Activated CD4-positive, alpha-beta T cell treated with anti-CD3 and anti-CD28 coated beads, Interleukin-2, amount 50 U/mL, for 1 hour (primary cell): Measurements from ENCODE around the gene STK24.

Source experiments
- DNase-seq: peaks from one replicate; pipeline ENCODE4 v3.0.0-alpha.2; 2020

Gene STK24

GRCh38 chr13:98528663-98529064 lies 48.2 kb downstream of the STK24 start:
- DNase-seq: no peak

GRCh38 chr13:98527526-98527925 lies 49.4 kb downstream of the STK24 start:
- no peak for DNase-seq

GRCh38 chr13:98526182-98526512 lies 50.8 kb downstream of the STK24 start:
- DNase-seq: no peak

DNA sequence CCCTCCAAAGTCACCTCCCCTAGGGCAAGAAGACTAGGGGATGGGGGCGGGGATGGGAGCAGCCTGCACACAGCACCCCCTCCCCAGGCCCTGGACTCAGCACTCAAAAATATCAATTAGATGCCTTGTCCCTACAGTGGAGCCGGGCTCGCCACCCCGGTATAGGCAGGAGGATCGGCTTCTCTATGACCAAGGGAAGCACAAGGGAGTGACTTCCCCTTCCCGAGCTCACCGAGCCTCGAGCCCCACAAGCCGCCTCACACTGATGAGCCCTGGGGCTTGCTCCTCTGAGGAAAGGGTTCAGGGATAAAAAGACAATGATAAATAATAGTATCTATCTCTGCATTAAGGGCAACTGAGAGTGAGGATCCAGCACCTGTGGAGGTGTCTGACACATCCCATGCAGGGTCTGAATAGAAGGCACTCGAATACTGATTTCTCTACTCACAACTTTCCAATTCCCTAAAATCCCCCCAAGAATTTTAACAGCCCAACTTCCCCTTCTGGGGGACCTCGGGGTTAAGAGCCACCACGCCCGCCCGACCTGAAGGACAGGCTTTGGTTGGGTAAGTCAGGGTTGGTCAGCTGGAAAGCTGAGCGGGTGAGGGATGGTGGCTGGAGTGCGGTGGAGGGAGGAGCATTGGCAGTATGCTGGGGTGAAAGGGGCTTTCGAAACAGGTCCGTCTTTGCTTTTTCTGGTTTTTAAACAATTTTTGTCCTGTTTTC lies 51.3 kb downstream of the STK24 start:
- no peak for DNase-seq

DNA sequence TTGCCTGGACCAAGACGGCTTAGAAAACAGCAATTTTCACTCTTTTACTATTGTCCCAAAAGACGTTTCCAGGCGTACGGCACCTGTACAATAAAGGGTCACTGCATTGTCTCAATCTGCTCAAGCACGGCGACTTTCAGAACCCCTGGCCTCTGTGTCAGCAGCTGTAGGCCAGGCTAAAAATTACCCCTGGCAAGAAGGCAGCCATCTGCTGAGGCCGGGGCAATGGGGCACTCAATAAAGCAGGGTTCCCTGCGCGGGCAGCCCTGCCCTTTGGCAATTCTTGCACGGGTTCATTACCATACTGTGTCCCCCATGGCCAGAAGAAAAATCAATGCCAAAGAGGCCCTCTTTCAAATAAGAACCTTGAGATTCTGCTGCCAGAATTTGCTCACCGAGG lies 52.1 kb downstream of the STK24 start:
- DNase-seq: no peak

DNA sequence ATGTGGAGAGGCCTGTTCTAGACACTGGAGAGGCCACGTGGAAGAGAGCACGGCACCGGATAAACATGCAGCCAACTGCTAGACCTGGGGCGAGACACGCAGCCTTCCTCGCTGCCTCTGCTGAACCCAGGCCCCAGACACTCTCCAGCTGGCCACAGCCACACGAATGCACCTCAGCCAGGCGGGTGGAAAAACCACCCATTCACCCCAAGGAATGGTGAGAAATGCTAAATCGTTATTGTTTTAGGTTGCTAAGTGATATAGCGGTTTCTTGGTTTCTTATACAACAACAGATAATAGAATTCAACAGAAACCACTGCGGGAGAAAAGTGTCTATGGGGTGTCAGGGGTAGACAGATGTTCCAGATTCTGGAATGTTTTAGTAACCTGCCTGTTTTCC lies 52.5 kb downstream of the STK24 start:
- peak; percentile 43 for DNase-seq

- DNase-seq: no peak
These were observed 53.3 kb downstream of the STK24 start for GRCh38 chr13:98523455-98524102.

DNA sequence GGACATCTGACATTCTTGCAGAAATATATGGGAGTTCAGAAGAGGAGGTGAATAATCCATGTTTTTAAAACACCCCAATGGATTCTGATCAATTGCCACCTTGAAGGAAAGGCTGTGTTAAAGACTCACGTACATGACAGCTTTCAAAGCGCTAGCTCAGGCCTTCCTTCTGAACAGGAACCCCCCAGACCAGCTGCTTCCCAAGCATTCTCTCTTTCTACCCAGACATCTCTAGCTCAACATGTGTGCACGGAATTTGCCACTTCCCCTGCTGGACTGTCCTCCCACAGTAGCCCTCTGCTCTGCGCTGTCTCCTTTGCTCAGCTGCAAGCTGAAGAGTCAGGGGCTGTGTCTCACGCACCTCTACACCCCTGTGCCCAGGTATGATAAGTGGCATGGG lies 54.5 kb downstream of the STK24 start:
- no peak for DNase-seq

- DNase-seq: no peak
These were observed 55.3 kb downstream of the STK24 start for GRCh38 chr13:98521461-98522247.

DNA sequence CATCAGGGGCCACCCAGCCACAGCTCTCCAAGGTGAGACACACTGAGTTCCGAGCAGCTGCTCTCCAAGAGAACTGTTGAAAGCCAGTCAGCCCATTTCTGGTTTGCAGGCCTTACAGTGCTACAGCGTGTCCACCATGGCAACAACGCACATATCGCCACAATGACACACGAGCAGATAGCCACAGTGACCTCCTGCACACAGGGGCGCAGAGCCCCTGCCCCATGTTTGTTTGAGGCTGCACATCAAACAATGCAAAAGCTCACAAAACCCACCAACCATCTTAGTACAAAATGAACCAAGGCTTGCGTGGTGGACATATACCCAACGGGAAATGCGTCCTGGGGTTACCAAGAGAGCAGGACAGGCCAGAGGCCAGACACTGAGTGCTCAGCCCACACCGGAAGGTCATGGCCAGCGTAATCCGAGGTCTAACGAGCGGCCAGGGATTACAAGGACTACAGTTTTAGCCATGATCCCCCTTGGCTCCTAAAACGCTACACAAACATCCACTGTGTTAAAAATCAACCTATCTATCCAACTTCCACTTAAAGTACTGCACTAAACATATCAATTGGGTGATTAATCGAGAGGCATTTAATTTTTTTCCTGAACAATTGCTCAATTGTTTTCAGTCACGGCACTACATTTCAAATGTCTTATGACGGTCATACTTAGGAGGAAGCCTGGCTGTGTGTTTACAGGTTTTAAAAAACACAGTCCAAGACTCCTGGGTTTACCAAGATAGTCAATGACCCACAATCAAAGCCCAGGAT lies 56.0 kb downstream of the STK24 start:
- DNase-seq: no peak

- no peak for DNase-seq
These were observed 56.9 kb downstream of the STK24 start for GRCh38 chr13:98519976-98520375.

DNA sequence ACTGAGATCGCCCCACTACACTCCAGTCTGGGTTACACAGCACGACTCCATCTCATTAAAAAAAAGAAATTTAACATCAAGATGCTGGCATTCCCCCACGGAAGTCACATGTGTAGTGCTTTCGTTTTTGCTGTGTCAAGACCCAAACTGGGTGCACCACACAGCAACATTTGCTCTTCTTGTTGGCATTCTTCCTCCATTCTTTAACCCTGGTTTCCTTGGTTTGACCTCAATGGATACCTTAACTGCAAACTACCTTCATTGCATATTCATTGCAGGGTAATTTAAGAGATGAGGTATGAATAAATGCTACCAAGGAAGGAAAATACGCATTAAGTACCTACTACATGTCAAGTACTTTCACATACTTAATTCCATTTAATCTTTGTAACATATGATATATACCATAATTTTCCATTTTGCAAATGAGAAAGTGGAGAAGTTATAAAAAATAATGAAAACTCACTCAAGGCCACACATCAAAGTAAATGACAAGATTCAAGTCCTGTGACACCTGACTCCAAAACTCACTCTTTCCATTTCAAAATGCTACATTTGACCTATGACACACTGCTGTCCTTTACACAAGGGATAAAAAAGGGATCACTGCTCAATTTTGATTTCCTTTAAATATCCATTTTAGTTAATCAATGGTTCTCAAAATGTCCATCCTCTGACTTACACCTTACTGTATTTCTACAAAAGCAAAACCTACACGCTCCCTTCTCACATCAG lies 59.2 kb downstream of the STK24 start:
- DNase-seq: no peak

DNA sequence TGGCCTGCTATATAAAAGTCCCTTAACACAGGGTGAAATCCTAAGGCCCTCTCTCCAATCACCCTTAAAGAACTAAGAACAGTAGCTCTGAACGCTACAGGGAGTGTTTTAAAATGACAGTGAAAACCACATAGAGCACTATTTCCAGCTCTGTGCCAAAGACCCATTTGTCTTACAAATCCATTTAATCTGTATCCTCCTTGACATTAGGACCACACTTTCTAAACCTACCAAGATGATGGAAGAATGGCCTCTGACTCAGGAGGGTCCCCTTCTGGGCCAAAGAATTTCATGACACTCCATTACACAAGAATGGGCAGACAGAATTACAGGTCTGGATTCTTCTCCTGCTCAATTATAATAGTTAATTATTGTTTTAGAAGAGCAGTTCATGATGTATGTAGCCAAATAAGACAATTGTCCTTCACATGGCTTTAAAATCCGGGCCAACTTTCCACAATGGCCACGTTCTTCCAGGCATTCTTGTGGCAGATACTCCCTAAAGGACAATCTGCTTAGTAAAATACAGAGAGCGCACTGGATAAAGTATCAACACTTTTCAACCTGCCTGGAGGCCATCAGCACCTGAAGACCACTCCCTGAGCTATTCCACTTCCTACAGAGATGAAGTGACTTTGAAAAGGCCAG lies 61.0 kb downstream of the STK24 start:
- DNase-seq: no peak

- DNase-seq: no peak
These were observed 62.6 kb downstream of the STK24 start for GRCh38 chr13:98514288-98514687.

DNA sequence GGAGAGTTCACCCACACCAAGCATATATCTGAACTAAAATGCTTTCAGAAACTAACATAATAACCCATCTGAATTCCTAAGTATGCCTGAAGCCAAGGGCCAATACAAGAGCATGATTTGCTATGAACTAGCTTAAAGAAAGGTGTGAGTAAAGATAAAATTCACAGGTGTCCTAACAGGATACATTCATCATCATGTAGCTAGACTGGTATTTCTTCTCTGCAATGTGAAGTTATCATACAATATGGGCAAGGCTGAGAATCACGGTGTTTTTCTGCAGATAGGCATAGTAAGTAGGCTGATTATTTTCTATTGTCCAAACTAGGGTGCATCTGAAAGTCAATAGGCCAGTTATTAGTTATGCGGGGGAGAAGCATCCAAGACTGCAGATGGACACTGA lies 63.1 kb downstream of the STK24 start:
- no peak for DNase-seq

DNA sequence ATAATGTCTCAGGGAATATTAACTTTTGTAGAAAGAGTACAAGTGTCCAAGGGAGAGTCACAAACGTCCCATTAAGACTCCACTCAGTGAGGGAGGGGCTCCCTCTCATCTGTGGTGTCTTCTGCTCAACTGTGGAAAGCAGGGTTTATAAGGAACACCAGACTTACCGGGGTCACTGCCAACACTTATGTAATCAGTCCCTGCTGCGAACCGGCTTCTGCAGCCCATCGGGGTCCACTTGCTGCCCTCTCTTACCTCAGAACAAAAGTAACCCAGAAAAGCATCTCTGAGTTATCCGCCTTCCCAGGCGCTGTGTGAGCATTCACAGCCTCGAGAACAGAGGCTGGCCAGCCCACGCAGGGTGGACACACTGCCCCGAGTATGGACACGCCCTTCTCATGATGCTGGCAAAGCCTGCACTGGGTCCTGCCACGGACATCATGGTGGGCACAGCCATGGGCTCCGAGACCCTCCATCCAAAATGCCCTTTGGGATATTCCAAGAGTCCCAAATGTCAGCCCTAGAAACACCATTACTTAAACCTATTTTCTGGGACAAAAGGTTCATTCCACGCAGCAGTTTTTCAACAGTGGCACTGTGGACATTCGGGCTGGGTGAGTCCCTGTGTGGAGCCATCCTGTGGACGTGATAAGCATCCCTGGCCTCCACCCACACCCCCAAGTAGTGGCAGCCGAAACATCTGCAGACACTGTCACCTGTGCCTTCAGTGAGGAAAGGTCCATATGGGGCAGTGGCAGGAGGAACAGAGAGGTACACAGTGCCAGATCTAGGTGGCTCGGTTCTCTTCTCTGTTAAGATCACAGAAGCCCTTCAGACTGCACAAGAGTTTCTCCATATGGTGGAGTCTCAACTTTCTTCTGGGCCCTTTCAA lies 63.9 kb downstream of the STK24 start:
- no peak for DNase-seq

DNA sequence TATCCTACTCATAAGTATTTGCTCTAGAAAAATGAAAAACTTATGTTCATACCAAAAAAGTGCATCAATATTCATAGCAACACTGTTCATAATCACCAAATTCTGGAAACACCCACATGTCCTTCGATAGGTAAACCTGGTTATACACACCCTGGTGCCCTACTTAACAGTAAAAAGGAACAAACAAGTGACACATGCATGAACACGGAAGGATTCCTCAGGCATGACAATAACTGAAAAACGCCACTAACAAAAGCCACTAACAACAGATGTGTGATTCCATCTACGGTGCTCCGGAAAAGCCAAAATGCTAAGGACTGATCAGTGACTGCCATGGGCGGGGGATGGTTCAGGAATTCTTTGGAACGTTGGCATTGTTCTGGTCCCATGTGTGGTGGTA lies 65.5 kb downstream of the STK24 start:
- DNase-seq: no peak

DNA sequence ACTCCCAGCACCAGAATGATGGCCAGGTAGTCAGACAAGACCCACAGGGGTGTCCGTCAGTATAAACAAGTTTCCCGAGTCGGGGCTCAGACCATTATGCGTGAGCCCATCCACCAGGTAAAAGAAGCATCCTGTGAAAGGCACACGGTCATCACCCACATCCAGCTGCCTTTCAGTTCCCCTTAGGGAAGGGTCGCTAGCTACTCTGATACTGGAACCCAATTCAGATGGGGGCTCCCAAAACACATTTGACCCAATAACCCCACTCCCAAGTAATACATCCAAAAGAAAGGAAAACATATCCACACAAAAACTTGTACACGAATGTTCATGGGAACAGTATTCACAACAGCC lies 66.8 kb downstream of the STK24 start:
- no peak for DNase-seq

GRCh38 chr13:98509271-98510155 lies 67.4 kb downstream of the STK24 start:
- peak; percentile 39 for DNase-seq

- DNase-seq: no peak
These were observed 68.2 kb downstream of the STK24 start for GRCh38 chr13:98508685-98509084.
